BJ (cell line): ENCODE results near the gene PIK3R1. TPM values are rescaled to one million over a fixed set of nuclear protein-coding genes. Genes with fewer than 3 reads are reported as not detected.
A peak's percentile ranks its signal among the peaks of the same experiment; 100 is the strongest.

ENCODE experiments used
- CTCF ChIA-PET: fragments of 350-600 bp; formaldehyde crosslinking; extraction: SDS; loops from one replicate; lab custom pipeline; 2021; ENCODE audit warnings: antibody characterized with exemption, inconsistent platforms; lab: Yijun Ruan, JAX
- POLR2A ChIA-PET: fragments of 300-600 bp; sonication (Branson Sonifier 250); formaldehyde crosslinking; extraction: SDS; loops from one replicate; lab custom pipeline; 2021; ENCODE audit warnings: antibody characterized with exemption; lab: Charles Lee
- DNase-seq: peaks from one replicate; pipeline ENCODE4 v3.0.0-alpha.2; 2011; ENCODE audit warnings: low read depth
- H3K27me3 ChIP-seq: 2 replicates; pipeline ENCODE4 v1.6.0; 2011; ENCODE audit warnings: low read length; ENCODE audit not compliant: control insufficient read depth, insufficient read depth
- H3K36me3 ChIP-seq: 2 replicates; pipeline ENCODE4 v1.5.1; 2011; ENCODE audit warnings: low read length; ENCODE audit not compliant: control insufficient read depth, insufficient read depth
- H3K4me3 ChIP-seq: 2 replicates; pipeline ENCODE4 v1.5.1; 2011; ENCODE audit warnings: low read depth, mild to moderate bottlenecking, control low read depth, low read length
- polyA minus RNA-seq: library from RNA; depleted of rRNA, polyadenylated mRNA; stranded (reverse); fragments of >200 nt; gene quantifications from 2 replicates; pipeline ENCODE4 v1.2.3, GENCODE V29; 2011; rRNA and poly(A)+ RNA removed
- polyA plus RNA-seq: library from polyadenylated mRNA; depleted of rRNA; stranded (reverse); fragments of >200 nt; gene quantifications from 2 replicates; pipeline ENCODE4 v1.2.3, GENCODE V29; 2011; rRNA removed
- TF ChIP-seq, protein P1 (sequence below): IDR thresholded peaks from 2 replicates; pipeline ENCODE4 v1.5.1; 2011; ENCODE audit warnings: low read depth, mild to moderate bottlenecking, control low read depth, inconsistent platforms, low read length, moderate library complexity; ENCODE audit not compliant: insufficient read depth

Gene PIK3R1
- polyA plus RNA-seq, result 11.8 and 15.1 TPM in 2 replicates
- polyA minus RNA-seq, result 25.4 and 29.3 TPM in 2 replicates

- CTCF ChIA-PET, result interaction anchor here (0.8 to 3.2 kb wide), 6 partner anchors 9 to 969 kb away, joined by 3 to 13 read pairs (median 4); no protein-coding TSS in a partner anchor
These were observed at the start of gene PIK3R1 for GRCh38 chr5:68215208-68215897. Gene PIK3R1, plus strand, starts transcription at chr5:68215756. Its CDS starts 10,920 bp downstream, at chr5:68226676.

GRCh38 chr5:68167195-68167651, 48.3 kb upstream of the PIK3R1 start:
- TF ChIP-seq, protein P1, sequence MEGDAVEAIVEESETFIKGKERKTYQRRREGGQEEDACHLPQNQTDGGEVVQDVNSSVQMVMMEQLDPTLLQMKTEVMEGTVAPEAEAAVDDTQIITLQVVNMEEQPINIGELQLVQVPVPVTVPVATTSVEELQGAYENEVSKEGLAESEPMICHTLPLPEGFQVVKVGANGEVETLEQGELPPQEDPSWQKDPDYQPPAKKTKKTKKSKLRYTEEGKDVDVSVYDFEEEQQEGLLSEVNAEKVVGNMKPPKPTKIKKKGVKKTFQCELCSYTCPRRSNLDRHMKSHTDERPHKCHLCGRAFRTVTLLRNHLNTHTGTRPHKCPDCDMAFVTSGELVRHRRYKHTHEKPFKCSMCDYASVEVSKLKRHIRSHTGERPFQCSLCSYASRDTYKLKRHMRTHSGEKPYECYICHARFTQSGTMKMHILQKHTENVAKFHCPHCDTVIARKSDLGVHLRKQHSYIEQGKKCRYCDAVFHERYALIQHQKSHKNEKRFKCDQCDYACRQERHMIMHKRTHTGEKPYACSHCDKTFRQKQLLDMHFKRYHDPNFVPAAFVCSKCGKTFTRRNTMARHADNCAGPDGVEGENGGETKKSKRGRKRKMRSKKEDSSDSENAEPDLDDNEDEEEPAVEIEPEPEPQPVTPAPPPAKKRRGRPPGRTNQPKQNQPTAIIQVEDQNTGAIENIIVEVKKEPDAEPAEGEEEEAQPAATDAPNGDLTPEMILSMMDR, result no peak
- ChIA-PET POLR2A (no interaction called here), CTCF (no interaction called here)
- Histone ChIP-seq H3K36me3 (no peaks in the 10 kb centered on the region), H3K27me3 (no peaks in the 10 kb centered on the region), H3K4me3 (no peak overlapping the region)
- DNase-seq, result no peak

More at GRCh38 chr5:68215208-68215897, at the start of gene PIK3R1:
- Histone ChIP-seq H3K36me3 (no peaks in the 10 kb centered on the region), H3K4me3 (peak within 1 kb of the TSS; percentile 80), H3K27me3 (no peaks in the 10 kb centered on the region)
- peak; percentile 61 for DNase-seq
- TF ChIP-seq, protein P1, result peak; percentile 54
- POLR2A ChIA-PET, result interaction anchor here (0.5 to 0.7 kb wide), 3 partner anchors 188 to 407 kb away, joined by 3 to 10 read pairs (median 3); no protein-coding TSS in a partner anchor

DNA sequence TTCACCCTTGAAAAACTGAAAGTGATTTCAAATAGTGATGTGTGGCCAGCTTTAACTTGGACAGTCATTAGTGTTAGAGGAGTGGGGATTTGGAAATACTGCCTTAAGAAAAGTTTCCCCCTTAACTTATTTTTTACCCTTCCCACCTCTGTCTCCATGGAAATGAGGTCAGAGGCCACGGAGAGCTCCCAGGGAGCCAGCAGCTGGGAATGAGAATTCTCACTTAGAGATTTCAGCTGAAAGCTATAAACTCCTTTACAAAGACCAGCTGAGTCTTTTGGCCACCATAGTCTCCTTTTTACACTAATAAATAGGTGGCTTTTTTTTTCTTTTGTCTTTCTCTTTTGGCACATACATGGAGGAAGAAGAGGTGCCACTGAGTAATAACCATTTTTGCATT, 45.7 kb upstream of the PIK3R1 start:
- Histone ChIP-seq H3K4me3 (no peak overlapping the region), H3K27me3 (no peaks in the 10 kb centered on the region), H3K36me3 (no peaks in the 10 kb centered on the region)
- TF ChIP-seq, protein P1, result no peak
- ChIA-PET POLR2A (no interaction called here), CTCF (interaction anchor here (0.9 to 1.1 kb wide), 2 partner anchors 24 to 30 kb away, joined by 3 read pairs; no protein-coding TSS in a partner anchor)
- no peak for DNase-seq

GRCh38 chr5:68170826-68171558, 44.6 kb upstream of the PIK3R1 start:
- peak; percentile 2 for DNase-seq
- POLR2A ChIA-PET, result interaction anchor here (0.6 to 0.7 kb wide), 2 partner anchors 269 to 1363 kb away, joined by 3 to 4 read pairs; no protein-coding TSS in a partner anchor
- H3K4me3 ChIP-seq, result no peak overlapping the region
- H3K36me3 ChIP-seq, result no peaks in the 10 kb centered on the region
- CTCF ChIA-PET, result no interaction called here
- TF ChIP-seq, protein P1, result no peak
- H3K27me3 ChIP-seq, result no peaks in the 10 kb centered on the region

- no peak for DNase-seq
- POLR2A ChIA-PET, result no interaction called here
- H3K4me3 ChIP-seq, result no peak overlapping the region
- H3K36me3 ChIP-seq, result no peaks in the 10 kb centered on the region
- CTCF ChIA-PET, result interaction anchor here (1.2 kb wide), 1 partner anchor 11 kb away, joined by 3 read pairs; no protein-coding TSS in a partner anchor
- TF ChIP-seq, protein P1, result no peak
- no peaks in the 10 kb centered on the region for H3K27me3 ChIP-seq
These were observed 43.2 kb upstream of the PIK3R1 start for GRCh38 chr5:68172314-68172713.
